ENCODE results near the gene IQCC. TPM values are rescaled to one million over a fixed set of nuclear protein-coding genes. Genes with fewer than 3 reads are reported as not detected.
A peak's percentile ranks its signal among the peaks of the same experiment; 100 is the strongest.

IQCC gene
- total RNA-seq, 4 donors from 2014 or later: 0.88 to 8.3 (median 2.6) TPM

DNA sequence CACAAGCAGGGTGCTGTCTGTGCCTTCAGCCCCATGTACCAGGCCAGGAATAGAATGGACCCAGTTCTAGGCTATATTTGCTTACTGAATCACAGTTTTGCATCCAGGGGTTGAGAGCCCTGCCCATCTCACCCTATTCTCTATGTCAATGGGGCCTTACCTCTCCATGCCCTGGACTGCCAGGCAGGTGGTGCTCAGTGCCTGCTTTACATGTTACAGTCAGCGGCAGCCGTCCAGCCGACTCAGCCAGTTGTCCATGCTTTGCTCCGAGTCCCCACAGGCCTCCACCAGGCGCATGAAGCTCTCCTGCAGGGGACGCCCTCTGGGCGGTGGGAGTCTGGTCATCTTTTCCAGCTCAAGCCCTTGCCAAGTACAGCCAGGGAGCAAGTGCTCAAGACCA lies 29.3 kb downstream of the IQCC start:
- H3K36me3 ChIP-seq: peaks cover 0 to 24% (median 0%) of the 10 kb centered on the region in 3 donors
- no peak for DNase-seq

DNA sequence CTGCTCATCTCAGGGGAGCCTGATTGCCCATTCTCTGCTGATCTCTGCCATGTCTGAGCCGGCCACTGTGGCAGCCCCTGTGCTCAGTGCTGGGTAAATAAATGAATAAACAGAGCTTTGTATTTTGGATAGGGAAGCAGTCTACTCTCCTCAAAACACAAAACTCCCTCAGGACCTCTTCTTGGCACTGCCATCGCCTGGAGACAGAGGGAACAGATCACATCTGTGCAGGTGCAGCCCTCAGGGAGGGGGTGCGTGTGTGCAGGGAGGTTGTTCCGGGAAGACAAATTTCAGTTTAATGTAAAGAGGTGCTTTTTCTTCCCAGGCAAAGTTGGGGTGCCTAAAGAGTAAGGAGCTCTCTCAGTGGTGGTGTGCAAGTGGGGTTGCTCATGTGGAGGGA lies 33.9 kb downstream of the IQCC start:
- Histone ChIP-seq H3K4me3 (no peak overlapping the region), H3K36me3 (no peaks in the 10 kb centered on the region), H3K27ac (peak overlapping the region in 2 of 4 donors; percentile 81 to 88), H3K4me1 (peaks cover 0 to 30% (median 5%) of the 10 kb centered on the region in 4 donors), H3K9me3 (no peaks in the 10 kb centered on the region), H3K27me3 (no peaks in the 10 kb centered on the region)
- TF ChIP-seq POLR2A (IDR thresholded peaks at IDR 0.05): no peak
- TF ChIP-seq, protein P1, sequence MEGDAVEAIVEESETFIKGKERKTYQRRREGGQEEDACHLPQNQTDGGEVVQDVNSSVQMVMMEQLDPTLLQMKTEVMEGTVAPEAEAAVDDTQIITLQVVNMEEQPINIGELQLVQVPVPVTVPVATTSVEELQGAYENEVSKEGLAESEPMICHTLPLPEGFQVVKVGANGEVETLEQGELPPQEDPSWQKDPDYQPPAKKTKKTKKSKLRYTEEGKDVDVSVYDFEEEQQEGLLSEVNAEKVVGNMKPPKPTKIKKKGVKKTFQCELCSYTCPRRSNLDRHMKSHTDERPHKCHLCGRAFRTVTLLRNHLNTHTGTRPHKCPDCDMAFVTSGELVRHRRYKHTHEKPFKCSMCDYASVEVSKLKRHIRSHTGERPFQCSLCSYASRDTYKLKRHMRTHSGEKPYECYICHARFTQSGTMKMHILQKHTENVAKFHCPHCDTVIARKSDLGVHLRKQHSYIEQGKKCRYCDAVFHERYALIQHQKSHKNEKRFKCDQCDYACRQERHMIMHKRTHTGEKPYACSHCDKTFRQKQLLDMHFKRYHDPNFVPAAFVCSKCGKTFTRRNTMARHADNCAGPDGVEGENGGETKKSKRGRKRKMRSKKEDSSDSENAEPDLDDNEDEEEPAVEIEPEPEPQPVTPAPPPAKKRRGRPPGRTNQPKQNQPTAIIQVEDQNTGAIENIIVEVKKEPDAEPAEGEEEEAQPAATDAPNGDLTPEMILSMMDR (IDR thresholded peaks at IDR 0.05): no peak
- DNase-seq: no peak

More for the DNA sequence above, 29.3 kb downstream of the IQCC start:
- no peaks in the 10 kb centered on the region for H3K9me3 ChIP-seq
- H3K4me1 ChIP-seq: peaks cover 0 to 2% (median under 1%) of the 10 kb centered on the region in 4 donors
- H3K27ac ChIP-seq: no peak overlapping the region
- no peak overlapping the region for H3K4me3 ChIP-seq
- H3K27me3 ChIP-seq: no peaks in the 10 kb centered on the region
- TF ChIP-seq, protein P1 (IDR thresholded peaks at IDR 0.05): no peak
- no peak for TF ChIP-seq POLR2A (IDR thresholded peaks at IDR 0.05)

DNA sequence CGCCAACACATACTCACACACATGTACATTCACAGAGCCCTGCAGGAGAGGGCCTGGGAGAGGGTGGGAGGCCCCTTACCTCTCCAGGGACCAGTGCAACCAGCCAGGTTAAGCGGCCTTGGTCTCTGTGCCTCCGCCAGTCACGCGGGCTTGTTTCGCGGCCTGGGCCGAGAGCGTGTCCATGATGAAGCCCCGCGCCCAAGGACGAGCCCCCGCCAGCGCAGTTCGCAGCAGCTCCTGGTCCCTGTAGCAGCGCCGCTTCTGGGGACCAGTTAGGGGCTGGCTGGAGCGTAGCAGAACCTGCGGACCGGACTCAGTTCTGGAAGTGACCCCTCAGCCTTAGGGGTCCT lies 34.3 kb downstream of the IQCC start:
- no peaks in the 10 kb centered on the region for H3K9me3 ChIP-seq
- H3K4me3 ChIP-seq: peak overlapping the region; percentile 63 to 76 (median 72)
- H3K27ac ChIP-seq: peak overlapping the region; percentile 66 to 88 (median 78)
- no peaks in the 10 kb centered on the region for H3K27me3 ChIP-seq
- H3K4me1 ChIP-seq: peaks cover 0 to 30% (median 5%) of the 10 kb centered on the region in 4 donors
- no peaks in the 10 kb centered on the region for H3K36me3 ChIP-seq
- TF ChIP-seq POLR2A (IDR thresholded peaks at IDR 0.05): no peak
- TF ChIP-seq, protein P1 (IDR thresholded peaks at IDR 0.05): no peak
- peak in 1 of 3 donors; percentile 52 for DNase-seq

DNA sequence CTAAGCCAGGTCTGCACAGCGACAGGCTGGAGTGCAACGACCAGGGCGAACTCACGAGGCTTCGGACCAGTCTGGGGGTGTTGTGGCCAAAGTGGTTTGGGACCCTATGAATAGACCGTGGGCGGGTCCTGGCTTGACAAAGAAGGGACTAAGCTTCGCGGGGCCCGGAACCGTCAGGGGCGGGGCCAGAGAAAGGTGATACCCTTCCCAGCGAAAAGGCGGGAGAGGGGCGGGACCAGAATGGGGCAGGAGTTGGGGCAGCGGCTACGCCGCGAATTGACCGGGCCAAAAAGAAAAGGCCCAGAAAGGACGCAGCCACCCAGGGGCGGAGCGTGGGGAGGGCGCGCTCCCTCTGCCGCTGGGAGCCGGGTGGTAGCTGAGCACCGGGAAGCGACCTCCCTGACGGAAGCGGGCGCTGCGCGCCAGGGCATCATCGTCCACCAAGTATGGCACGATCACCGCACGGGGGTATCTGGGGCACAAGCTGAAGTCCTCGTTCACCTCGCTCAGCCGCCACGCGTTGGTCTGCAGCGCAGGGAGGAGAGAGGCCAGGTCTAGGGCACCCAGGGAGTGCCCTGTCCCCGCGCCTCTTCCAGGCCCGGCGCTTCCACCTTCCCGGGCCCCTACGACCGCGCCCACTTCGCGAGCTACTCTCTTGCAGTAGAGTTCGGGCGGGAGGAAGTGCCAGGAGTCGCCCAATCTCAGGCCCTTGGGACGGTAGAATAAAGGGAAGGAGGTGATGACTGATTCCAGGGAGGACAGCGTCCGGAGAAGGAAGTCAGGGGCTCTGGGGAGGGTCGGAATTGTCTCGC lies 34.9 kb downstream of the IQCC start:
- peaks cover 0 to 30% (median 5%) of the 10 kb centered on the region in 4 donors for H3K4me1 ChIP-seq
- no peaks in the 10 kb centered on the region for H3K27me3 ChIP-seq
- no peaks in the 10 kb centered on the region for H3K9me3 ChIP-seq
- peak overlapping the region; percentile 63 to 76 (median 72) for H3K4me3 ChIP-seq
- H3K27ac ChIP-seq: peak overlapping the region; percentile 66 to 88 (median 78)
- TF ChIP-seq, protein P1 (IDR thresholded peaks at IDR 0.05): peak; percentile 14 to 42 (median 24)
- peak; percentile 12 to 59 for TF ChIP-seq POLR2A (IDR thresholded peaks at IDR 0.05)
- peak; percentile 77 to 92 (median 81) for DNase-seq
- H3K36me3 ChIP-seq: no peaks in the 10 kb centered on the region

DNA sequence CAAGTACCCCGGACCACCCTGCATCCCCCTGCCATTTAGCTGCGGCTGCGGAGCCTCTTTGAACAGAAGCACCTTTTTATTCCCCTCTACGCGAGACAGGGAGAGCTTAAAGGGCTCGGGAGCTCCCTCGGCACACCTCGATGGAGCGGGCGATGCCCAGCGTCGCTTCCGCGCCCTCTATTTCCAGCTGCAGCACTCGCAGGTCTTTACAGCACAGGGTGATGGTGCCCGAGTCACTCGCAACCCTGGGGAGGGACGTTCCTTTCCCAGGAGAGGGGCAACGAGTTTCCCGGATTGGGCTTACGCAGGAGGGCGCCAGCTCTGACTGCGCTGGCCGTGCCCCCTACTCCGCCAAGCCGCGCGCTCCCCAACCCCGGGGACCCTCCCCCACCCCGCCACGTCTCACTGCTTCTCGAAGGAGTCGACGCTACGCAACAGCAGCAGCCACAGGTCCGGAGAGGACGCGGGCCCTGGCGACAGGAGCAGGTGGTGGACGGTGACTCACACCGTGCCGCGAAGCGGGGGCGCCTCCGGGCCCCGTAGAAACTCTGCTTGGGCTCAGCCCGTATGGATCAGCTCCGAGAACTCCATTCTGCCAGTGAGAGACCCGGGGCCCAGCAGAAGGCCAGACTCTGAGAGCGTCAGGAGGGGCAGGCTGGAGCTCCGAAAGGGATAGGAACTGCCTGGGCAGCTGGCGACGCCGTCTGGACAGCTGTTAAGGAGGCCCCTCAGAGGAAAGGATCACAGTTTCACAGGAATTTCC lies 35.7 kb downstream of the IQCC start:
- TF ChIP-seq, protein P1 (IDR thresholded peaks at IDR 0.05): no peak
- TF ChIP-seq POLR2A (IDR thresholded peaks at IDR 0.05): no peak
- H3K27ac ChIP-seq: peak overlapping the region; percentile 66 to 88 (median 78)

More for the DNA sequence above, 35.7 kb downstream of the IQCC start:
- Histone ChIP-seq H3K27me3 (no peaks in the 10 kb centered on the region), H3K4me3 (peak overlapping the region; percentile 63 to 76 (median 72)), H3K4me1 (peaks cover 0 to 30% (median 5%) of the 10 kb centered on the region in 4 donors), H3K9me3 (no peaks in the 10 kb centered on the region), H3K36me3 (no peaks in the 10 kb centered on the region)
- DNase-seq: peak; percentile 69 to 81 (median 74)

Measured in Peyer's patch (tissue), 4 donors.